Measurements from ENCODE around the gene AMBN.
"Not testable (repeated sequence)": the region's sequence is repeated elsewhere in the genome, so short reads cannot be mapped to it uniquely, and the experiment has no call there.

AMBN gene

DNA sequence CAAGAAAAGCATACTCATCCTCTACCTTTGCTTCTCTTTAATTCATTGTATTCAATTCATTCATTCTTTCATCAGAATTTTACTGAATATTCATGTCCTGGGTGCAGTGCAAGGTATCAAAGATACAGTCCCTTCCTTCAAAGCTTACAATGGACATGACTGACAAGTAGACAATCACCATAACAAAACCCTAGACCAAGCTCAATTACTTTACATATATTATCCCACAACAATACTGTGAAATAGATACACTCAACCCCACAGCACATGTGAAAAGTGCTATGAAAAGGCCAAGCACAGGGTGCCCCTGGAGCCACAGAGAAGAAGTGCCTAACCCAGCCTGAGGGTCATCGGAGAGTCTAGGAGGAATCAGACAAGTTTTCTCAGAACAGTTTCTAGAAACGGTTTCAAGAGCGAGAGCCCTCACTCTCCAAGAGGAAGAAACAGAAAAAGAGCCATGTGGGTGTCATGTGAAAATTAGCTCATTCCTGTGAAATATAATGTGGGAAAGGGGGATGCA lies 15.3 kb downstream of the AMBN start:
- in situ Hi-C loops (cut with MboI; ENCODE audit: low sequenced_read_pairs) = no loop called here

DNA sequence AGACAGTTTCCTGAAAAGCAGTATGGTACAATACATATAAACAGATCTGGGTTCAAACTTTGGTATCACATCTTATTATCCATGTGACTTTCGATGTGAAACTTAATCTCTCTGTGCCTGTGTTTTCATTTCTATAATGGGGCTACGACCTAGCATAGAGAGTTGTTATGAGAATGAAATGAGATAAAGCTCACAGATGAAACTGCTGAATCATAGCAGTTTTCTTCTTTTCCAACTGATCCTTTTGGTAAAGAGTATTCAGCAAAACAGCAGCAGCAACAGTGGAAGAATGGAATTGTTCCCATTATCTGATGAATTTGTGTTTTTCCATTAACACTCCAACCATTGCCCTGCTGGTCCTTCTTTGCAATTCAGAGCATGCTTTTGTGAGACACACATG lies 16.3 kb downstream of the AMBN start:
- in situ Hi-C loops (cut with MboI; ENCODE audit: low sequenced_read_pairs) = no loop called here

GRCh38 chr4:70613306-70614183 lies 21.5 kb downstream of the AMBN start:
- in situ Hi-C loops (cut with MboI; ENCODE audit: low sequenced_read_pairs) = no loop called here

DNA sequence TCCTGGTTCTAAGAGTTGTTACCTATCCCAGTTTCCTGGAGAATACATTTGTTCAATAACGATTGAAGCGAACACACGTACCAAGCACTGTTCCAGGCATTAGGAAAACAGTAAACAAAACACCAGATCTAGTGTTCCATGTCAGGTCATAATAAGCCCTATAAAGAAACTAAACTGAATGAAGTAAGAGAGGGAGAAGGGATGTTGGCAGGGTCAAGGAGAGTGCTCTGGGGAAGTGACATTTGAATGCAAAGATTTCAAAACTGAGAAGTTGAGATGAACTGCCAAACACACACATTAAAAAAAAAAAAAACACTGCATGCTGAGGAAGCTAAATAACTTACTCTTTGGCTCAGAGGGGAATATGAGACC lies 22.1 kb downstream of the AMBN start:
- in situ Hi-C loops (cut with MboI; ENCODE audit: low sequenced_read_pairs) = no loop called here

- in situ Hi-C loops (cut with MboI; ENCODE audit: low sequenced_read_pairs) = no loop called here
These were observed 27.2 kb downstream of the AMBN start for GRCh38 chr4:70619288-70619687.

DNA sequence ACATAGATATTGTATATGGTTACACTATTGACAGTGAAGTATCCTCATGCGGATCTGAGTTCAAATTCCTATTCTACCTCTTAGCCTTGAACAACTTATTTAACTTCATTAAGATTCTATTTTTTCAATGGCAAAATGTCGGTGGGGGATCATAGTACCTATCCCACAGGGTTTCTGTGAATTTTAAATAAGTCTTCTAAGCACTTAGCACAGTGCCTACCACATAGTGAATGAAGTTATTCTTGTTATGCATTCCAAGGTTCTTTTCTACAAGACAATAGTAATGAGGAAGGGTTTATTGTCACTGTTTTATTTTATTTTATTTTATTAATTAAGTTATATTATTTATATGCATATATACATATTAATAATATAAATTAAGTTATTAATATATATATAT lies 27.7 kb downstream of the AMBN start:
- in situ Hi-C loops (cut with MboI; ENCODE audit: low sequenced_read_pairs) = no loop called here

DNA sequence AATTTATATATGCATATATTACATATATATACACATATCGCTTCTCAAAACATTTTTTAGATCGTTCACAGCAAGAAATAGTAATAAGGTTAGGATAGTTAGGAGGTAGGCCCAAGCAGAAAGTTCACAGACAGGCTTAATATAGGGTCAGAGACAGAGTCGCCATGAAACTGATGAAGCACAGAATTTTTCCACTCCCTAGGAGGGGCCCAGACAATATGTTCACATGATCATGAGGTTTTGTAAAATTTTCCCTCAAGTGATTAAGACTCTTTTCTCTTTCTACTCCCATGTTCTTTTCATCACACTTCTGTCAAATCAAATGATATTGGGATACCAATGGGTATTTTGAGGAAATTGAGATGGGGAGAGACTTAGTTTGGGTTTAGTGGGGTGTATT lies 31.3 kb downstream of the AMBN start:
- in situ Hi-C loops (cut with MboI; ENCODE audit: low sequenced_read_pairs) = no loop called here

DNA sequence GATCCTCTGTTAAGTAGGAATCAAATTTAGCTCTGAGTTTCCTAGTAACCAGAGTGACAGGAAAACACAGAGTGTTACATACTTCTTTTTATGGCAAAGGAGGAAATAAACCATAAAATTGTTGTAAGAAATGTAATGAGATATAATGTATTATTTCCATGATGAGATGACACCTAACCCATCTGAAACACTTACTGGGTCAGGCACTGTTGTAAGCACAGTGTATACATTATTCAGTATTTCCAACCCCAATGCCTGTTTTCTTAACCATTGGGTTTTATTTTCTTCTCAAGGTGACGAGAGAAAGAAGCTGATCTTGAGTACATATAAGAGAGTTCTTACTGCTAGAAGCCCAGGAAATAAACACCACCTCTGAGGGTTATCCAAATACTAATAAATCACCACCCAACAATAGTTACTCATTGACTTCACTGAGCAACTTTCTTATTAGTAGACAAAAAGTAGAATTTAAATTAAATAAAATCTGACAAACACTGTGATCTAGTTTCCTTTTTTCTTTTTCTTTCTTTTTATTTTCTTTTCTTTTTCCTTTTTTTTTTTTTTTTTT lies 32.3 kb downstream of the AMBN start:
- in situ Hi-C loops (cut with MboI; ENCODE audit: low sequenced_read_pairs) = no loop called here

GRCh38 chr4:70627620-70628019 lies 35.6 kb downstream of the AMBN start:
- in situ Hi-C loops (cut with MboI; ENCODE audit: low sequenced_read_pairs) = no loop called here

- in situ Hi-C loops (cut with MboI; ENCODE audit: low sequenced_read_pairs) = no loop called here
These were observed 36.4 kb downstream of the AMBN start, which contains the start of gene ENAM for GRCh38 chr4:70628444-70628843. Gene ENAM (plus strand): TSS chr4:70628744. CDS start chr4:70629501, 757 bp downstream.

DNA sequence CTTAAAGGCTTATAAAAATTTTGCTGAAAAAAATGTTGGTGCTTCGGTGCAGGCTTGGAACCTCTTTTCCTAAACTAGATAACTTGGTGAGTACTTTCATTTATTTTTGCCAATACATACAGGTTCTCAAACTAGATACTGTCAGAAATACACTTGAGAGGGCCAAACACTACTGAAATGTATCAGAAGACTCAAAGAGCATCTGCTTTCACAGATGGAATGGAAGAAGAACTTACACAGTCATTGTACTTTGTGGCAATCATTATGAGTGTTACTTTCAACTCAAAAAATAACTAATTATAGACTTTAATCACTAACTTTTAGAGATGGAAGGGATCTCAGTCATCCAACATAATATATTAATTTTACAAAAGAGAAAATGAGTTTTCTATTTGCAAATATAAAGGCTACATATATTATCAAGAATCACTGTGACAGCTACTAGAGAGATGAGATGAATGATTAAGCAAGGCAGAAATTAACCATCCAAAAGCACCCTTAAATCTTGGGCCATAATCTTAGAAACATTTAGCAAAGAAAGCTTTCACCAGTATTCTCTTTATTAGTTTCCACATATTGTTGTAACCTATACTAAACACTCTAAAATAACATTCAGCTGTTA lies 37.5 kb downstream of the AMBN start:
- in situ Hi-C loops (cut with MboI; ENCODE audit: low sequenced_read_pairs) = no loop called here

GRCh38 chr4:70630162-70630561 lies 38.1 kb downstream of the AMBN start:
- in situ Hi-C loops (cut with MboI; ENCODE audit: low sequenced_read_pairs) = no loop called here

DNA sequence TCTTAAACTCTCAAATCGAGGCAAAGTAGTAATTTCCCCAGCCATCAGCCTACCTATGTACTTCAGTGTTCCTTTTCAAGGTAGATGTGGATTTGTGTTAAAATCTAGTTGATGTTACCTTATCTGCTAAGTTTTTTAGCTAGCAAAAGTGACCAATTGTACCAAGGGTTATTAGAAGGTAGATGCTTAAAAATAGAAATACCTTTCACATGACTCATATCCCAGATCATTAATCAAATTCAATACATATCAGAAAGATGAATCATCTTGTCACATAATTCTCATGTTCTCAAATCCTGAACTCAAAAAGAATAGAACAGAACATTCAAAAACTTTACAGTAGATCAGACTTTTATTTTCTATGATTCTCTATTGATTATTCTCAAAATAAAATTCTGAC lies 40.0 kb downstream of the AMBN start:
- in situ Hi-C loops (cut with MboI; ENCODE audit: low sequenced_read_pairs) = no loop called here

GRCh38 chr4:70634482-70634881 lies 42.4 kb downstream of the AMBN start:
- in situ Hi-C loops (cut with MboI; ENCODE audit: low sequenced_read_pairs) = no loop called here

DNA sequence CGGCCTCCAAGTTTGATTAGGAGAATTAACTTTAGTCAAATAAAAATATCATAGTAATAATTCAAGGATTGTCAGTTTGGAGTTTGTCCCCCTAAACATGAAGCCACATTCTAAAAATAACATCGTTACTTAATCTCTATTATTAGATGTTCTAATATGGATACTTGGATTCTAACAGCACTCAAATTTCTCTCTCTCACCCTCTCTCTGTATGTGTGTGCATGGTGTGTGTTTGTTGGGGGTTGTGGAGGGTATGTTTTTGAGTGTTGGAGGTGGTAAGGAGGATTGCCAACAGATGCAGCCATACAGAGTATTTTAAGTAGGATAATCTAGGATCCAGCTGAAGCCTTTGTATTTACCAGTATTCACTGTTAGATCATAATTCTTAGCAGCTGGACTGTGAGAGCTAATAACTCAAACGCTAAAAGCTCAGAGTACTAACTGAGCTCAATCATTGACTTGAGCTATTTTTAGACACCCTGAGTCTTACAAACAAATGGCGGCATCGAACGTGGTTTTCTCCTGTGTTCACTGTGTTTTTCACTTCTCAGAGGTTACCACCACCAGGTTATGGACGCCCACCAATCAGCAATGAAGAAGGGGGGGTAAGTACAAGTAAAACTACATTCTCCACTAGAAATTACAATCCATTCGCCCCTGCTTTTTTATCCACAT lies 45.3 kb downstream of the AMBN start:
- in situ Hi-C loops (cut with MboI; ENCODE audit: low sequenced_read_pairs) = no loop called here

GRCh38 chr4:70640192-70640591 lies 48.1 kb downstream of the AMBN start:
- in situ Hi-C loops (cut with MboI; ENCODE audit: low sequenced_read_pairs) = no loop called here

- in situ Hi-C loops (cut with MboI; ENCODE audit: low sequenced_read_pairs) = not testable (repeated sequence)
These were observed 58.7 kb downstream of the AMBN start for GRCh38 chr4:70650741-70651140.

GRCh38 chr4:70651864-70652506 lies 59.9 kb downstream of the AMBN start:
- in situ Hi-C loops (cut with MboI; ENCODE audit: low sequenced_read_pairs) = no loop called here

DNA sequence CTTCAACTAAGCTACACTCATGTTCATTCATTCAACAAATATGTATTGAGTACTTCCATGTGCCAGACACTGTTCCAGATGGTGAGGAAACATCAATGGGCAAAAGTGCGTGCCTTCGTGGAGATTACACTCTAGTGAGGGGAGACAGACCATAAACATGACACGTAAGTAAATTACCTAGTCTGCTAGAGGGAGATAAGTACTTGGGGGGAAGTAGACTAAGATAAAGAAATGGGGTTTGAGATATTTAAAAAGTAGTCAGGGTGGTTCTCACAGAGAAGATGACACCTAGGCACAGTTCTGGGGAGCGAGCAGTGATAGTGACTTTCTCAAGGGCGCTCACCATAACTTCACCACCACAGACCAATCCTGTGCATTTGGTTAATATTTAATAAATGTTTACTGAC lies 62.6 kb downstream of the AMBN start:
- in situ Hi-C loops (cut with MboI; ENCODE audit: low sequenced_read_pairs) = no loop called here
